Activated B cell treated with CpG ODN at 0.5 μM for 24 hours (primary cell): ENCODE measurements around the gene AVPR1B. TPM values are rescaled to one million over a fixed set of nuclear protein-coding genes. Genes with fewer than 3 reads are reported as not detected.

Source experiments
- ATAC-seq: fragments of 200-7000 bp; cut with Tn5 transposase; one replicate; pipeline ENCODE4 v1.10.0; 2021; ENCODE audit warnings: low read depth, mild to moderate bottlenecking, moderate library complexity
- CTCF ChIA-PET: fragments of 350-600 bp; sonication (Branson Sonifier 250); formaldehyde crosslinking; loops from one replicate; lab custom pipeline; 2021; ENCODE audit warnings: antibody characterized with exemption; lab: Charles Lee
- POLR2A ChIA-PET: fragments of 350-600 bp; sonication (Branson Sonifier 250); formaldehyde crosslinking; loops from one replicate; lab custom pipeline; 2021; ENCODE audit warnings: antibody characterized with exemption; lab: Charles Lee
- DNase-seq: peaks from one replicate; pipeline ENCODE4 v3.0.0; 2022
- H3K27ac Mint-ChIP-seq: one replicate; pipeline ENCODE4 v1.8.0; 2020; ENCODE audit warnings: mixed read lengths
- H3K27me3 Mint-ChIP-seq: one replicate; pipeline ENCODE4 v1.8.0; 2021; ENCODE audit warnings: mixed read lengths
- H3K36me3 Mint-ChIP-seq: one replicate; pipeline ENCODE4 v1.8.0; 2021; ENCODE audit warnings: low read depth, mixed read lengths
- H3K4me1 Mint-ChIP-seq: one replicate; pipeline ENCODE4 v1.8.0; 2021; ENCODE audit warnings: mixed read lengths
- H3K4me3 Mint-ChIP-seq: one replicate; pipeline ENCODE4 v1.8.0; 2020; ENCODE audit warnings: mild to moderate bottlenecking, mixed read lengths
- H3K9me3 Mint-ChIP-seq: one replicate; pipeline ENCODE4 v1.8.0; 2020; ENCODE audit warnings: mixed read lengths
- intact Hi-C: fragments of 100-400 bp; cut with micrococcal nuclease; formaldehyde crosslinking; loops from one replicate; pipeline ENCODE4 v1.15.1; 2024
- total RNA-seq: library from RNA; stranded (reverse); gene quantifications from 2 replicates; pipeline ENCODE4 v1.2.3, GENCODE V29; 2022
- TF ChIP-seq, protein P1 (sequence below): fragments of 200-600 bp; IDR thresholded peaks from one replicate; pipeline ENCODE4 v1.8.0; 2022; ENCODE audit warnings: antibody characterized with exemption, mild to moderate bottlenecking

AVPR1B gene
- total RNA-seq, 1 donor from 2014 or later: not detected

DNA sequence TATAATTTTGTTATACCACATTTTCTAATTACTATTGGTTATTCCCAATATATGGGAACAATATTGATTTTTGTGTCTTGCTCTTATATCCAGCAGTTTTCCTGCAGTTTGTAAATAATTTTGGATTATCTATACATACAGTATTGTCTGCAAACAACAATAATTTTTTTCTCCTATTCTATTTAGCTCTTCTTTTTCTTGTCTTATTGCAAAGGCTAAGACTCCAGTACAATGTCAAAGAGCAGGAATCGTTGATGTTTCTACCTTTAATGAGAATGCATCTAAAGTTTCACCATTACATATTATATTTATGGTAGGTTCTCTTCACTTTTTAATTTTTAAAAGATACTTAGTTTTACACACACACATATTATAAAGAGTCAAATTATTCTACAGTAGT lies 4.1 kb upstream of the AVPR1B start:
- intact Hi-C loops: no loop called here
- ChIA-PET CTCF (no interaction called here), POLR2A (no interaction called here)
- no peak overlapping the region for H3K4me3 Mint-ChIP-seq
- TF ChIP-seq, protein P1, sequence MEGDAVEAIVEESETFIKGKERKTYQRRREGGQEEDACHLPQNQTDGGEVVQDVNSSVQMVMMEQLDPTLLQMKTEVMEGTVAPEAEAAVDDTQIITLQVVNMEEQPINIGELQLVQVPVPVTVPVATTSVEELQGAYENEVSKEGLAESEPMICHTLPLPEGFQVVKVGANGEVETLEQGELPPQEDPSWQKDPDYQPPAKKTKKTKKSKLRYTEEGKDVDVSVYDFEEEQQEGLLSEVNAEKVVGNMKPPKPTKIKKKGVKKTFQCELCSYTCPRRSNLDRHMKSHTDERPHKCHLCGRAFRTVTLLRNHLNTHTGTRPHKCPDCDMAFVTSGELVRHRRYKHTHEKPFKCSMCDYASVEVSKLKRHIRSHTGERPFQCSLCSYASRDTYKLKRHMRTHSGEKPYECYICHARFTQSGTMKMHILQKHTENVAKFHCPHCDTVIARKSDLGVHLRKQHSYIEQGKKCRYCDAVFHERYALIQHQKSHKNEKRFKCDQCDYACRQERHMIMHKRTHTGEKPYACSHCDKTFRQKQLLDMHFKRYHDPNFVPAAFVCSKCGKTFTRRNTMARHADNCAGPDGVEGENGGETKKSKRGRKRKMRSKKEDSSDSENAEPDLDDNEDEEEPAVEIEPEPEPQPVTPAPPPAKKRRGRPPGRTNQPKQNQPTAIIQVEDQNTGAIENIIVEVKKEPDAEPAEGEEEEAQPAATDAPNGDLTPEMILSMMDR: no peak
- H3K36me3 Mint-ChIP-seq: no peaks in the 10 kb centered on the region
- ATAC-seq: no peak
- H3K27me3 Mint-ChIP-seq: peaks cover 33% of the 10 kb centered on the region
- H3K4me1 Mint-ChIP-seq: peaks cover 13% of the 10 kb centered on the region
- DNase-seq: no peak
- peaks cover 16% of the 10 kb centered on the region for H3K9me3 Mint-ChIP-seq
- no peak overlapping the region for H3K27ac Mint-ChIP-seq

DNA sequence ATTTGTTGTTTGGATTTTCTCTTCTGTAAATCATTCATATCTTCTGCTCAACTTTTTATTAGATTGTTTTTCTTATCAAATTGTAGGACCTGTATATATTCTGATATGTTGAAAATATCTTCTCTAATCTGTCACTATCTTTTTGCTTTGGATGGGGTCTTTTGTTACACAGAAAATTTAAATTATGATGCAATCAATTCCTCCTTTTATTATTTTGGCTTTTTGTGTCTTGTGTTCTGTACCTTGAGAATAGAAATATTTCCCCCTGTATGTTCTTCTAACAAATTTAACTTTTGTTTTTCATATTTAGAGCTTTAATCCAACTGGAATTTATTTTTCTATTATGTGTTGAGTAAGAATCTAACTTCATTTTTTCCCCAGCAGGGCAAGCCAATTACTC lies 3.2 kb upstream of the AVPR1B start:
- H3K27me3 Mint-ChIP-seq: peaks cover 32% of the 10 kb centered on the region
- no peak overlapping the region for H3K27ac Mint-ChIP-seq
- peaks cover 16% of the 10 kb centered on the region for H3K9me3 Mint-ChIP-seq
- intact Hi-C loops: no loop called here
- TF ChIP-seq, protein P1: no peak
- CTCF ChIA-PET: no interaction called here
- ATAC-seq (no peak), DNase-seq (no peak)
- no peaks in the 10 kb centered on the region for H3K36me3 Mint-ChIP-seq
- no peak overlapping the region for H3K4me3 Mint-ChIP-seq
- H3K4me1 Mint-ChIP-seq: peaks cover 13% of the 10 kb centered on the region
- POLR2A ChIA-PET: no interaction called here

DNA sequence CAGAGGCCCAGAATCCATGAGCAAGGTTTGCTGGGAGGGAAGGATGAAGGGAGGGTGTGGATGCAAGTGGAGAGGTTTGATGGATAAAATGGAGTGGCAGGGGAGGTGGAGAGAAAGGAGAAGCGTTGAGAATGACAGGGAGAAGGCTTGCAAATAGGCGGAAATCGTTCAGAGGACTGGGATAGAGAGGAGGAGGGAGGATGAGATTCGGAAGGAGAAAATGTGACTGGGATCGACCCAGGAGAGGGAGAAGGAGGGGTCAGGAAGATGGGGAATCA lies 376 bp downstream of the AVPR1B start:
- Mint-ChIP-seq H3K4me1 (peaks cover 13% of the 10 kb centered on the region), H3K4me3 (peak overlapping the region; percentile 77), H3K9me3 (peaks cover 7% of the 10 kb centered on the region), H3K27ac (peak overlapping the region; percentile 50), H3K27me3 (peaks cover 22% of the 10 kb centered on the region), H3K36me3 (no peaks in the 10 kb centered on the region)
- DNase-seq (no peak), ATAC-seq (no peak)
- ChIA-PET CTCF (interaction anchor here (0.6 to 1.5 kb wide), 5 partner anchors 86 to 198 kb away, joined by 3 to 5 read pairs (median 3); no protein-coding TSS in a partner anchor), POLR2A (no interaction called here)
- TF ChIP-seq, protein P1: no peak
- intact Hi-C loops: loop anchor here (5.0 kb wide), 1 partner anchor 405 kb away; no protein-coding TSS in a partner anchor

DNA sequence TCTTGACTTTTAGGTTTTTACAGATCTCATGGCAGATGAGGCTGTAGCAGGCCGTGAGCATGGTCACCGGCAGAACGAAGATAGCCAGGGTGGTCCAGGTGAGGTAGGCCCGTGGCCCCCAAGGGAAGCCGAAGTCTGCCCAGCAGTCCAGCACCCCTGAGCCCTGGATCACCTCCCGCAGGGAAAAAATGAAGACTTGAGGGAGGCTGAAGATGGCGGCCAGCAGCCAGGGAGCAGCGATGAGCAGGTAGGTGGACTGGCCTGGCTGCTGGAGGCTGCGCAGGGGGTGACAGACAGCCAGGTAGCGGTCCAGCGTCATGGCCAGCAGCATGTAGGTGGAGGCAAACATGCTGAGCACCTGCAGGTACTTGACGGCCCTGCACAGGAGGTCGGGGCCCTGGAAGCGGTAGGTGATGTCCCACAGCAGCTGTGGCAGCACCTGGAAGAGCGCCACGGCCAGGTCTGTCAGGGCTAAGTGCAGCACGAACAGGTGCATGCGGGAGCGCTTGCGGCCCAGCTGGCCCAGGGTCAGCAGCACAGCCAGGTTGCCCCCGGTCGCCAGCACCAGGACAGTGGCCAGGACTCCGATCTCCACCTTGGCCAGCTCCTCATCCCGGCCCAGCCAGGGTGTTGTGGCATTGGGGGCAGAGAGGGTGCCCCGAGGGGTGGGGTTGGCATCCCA lies 856 bp downstream of the AVPR1B start:
- intact Hi-C loops: loop anchor here (5.0 kb wide), 1 partner anchor 404 kb away; no protein-coding TSS in a partner anchor
- ChIA-PET CTCF (interaction anchor here (1.5 to 1.6 kb wide), 3 partner anchors 10 to 139 kb away, joined by 3 to 7 read pairs (median 4); no protein-coding TSS in a partner anchor), POLR2A (interaction anchor here (0.5 kb wide), 1 partner anchor 80 kb away, joined by 3 read pairs; no protein-coding TSS in a partner anchor)
- no peak overlapping the region for H3K27ac Mint-ChIP-seq
- TF ChIP-seq, protein P1: no peak
- H3K27me3 Mint-ChIP-seq: peaks cover 22% of the 10 kb centered on the region
- no peak for ATAC-seq
- H3K4me1 Mint-ChIP-seq: peaks cover 13% of the 10 kb centered on the region
- H3K36me3 Mint-ChIP-seq: no peaks in the 10 kb centered on the region
- no peak for DNase-seq
- H3K4me3 Mint-ChIP-seq: peak overlapping the region; percentile 77
- H3K9me3 Mint-ChIP-seq: peaks cover 6% of the 10 kb centered on the region

DNA sequence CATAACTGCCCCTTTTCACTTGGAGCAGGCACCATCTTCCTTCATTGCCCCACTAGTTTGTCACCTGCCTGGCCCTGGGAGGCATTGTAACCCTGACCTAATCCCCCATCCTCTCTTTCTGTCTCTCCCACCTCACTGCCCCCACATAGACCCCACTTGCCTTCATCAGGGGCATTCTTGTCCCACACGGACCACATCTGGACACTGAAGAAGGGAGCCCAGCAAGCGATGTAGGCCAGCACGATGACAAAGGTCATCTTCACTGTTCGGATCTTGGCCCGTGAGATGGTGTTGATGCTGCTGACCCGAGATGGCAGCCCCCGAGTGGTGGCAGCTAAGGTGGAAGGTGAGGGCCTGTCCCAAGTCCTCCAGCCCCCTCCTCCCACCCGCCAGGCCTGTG lies 1.4 kb downstream of the AVPR1B start:
- no peak for DNase-seq
- H3K9me3 Mint-ChIP-seq: peaks cover 2% of the 10 kb centered on the region
- ChIA-PET POLR2A (interaction anchor here (0.5 to 0.9 kb wide), 2 partner anchors 9 to 80 kb away, joined by 3 read pairs; no protein-coding TSS in a partner anchor), CTCF (interaction anchor here (0.9 to 1.6 kb wide), 3 partner anchors 9 to 138 kb away, joined by 3 to 7 read pairs (median 4); no protein-coding TSS in a partner anchor)
- peaks cover 13% of the 10 kb centered on the region for H3K4me1 Mint-ChIP-seq
- H3K27me3 Mint-ChIP-seq: peaks cover 19% of the 10 kb centered on the region
- H3K36me3 Mint-ChIP-seq: no peaks in the 10 kb centered on the region
- no peak overlapping the region for H3K27ac Mint-ChIP-seq
- no peak overlapping the region for H3K4me3 Mint-ChIP-seq
- TF ChIP-seq, protein P1: no peak
- ATAC-seq: no peak
- intact Hi-C loops: loop anchor here (5.0 kb wide), 1 partner anchor 403 kb away; no protein-coding TSS in a partner anchor
